CD14-positive monocyte (primary cell): ENCODE measurements around the gene CTAGE1. TPM values are rescaled to one million over a fixed set of nuclear protein-coding genes. Genes with fewer than 3 reads are reported as not detected.

Experiments
- DNase-seq, 3 donors: peaks; one replicate each; pipeline ENCODE4 v3.0.0-alpha.2; 2011 to 2022
- H2AFZ ChIP-seq: 2 replicates; pipeline ENCODE4 v1.6.0; 2012; ENCODE audit warnings: mild to moderate bottlenecking, low read depth, low read length, inconsistent platforms; ENCODE audit not compliant: insufficient read depth, poor library complexity, severe bottlenecking
- H3K27ac ChIP-seq, 2 donors: 1 replicate in 1 of 2; 2 replicates in 1 of 2; pipeline ENCODE4 v1.5.1; 2012 to 2013; ENCODE audit warnings: low read length in 2 of 2, control low read depth in 1 of 2, inconsistent platforms in 1 of 2, low read depth in 1 of 2, mild to moderate bottlenecking in 1 of 2
- H3K27me3 ChIP-seq, 2 donors: one replicate each; pipeline versions ENCODE4 v1.6.0 to v1.6.1; 2011 to 2013; ENCODE audit warnings: low read length in 2 of 2; ENCODE audit not compliant: control insufficient read depth in 2 of 2, insufficient read depth in 2 of 2
- H3K36me3 ChIP-seq, 2 donors: replicated peaks in 1 of 2; 1 replicate in 1 of 2; 2 replicates in 1 of 2; pipeline versions ENCODE4 v1.5.1 to v1.6.1; 2012 to 2013; ENCODE audit warnings: low read length in 2 of 2, control low read depth in 1 of 2, inconsistent platforms in 1 of 2, mild to moderate bottlenecking in 1 of 2; ENCODE audit not compliant: insufficient read depth in 2 of 2, control insufficient read depth in 1 of 2
- H3K4me1 ChIP-seq, 2 donors: 1 replicate in 1 of 2; 2 replicates in 1 of 2; pipeline versions ENCODE4 v1.5.1 to v1.6.1; 2012 to 2013; ENCODE audit warnings: low read length in 2 of 2, control low read depth in 1 of 2, inconsistent platforms in 1 of 2, mild to moderate bottlenecking in 1 of 2, moderate library complexity in 1 of 2; ENCODE audit not compliant: insufficient read depth in 2 of 2, control insufficient read depth in 1 of 2
- H3K4me2 ChIP-seq: replicated peaks from 2 replicates; pipeline ENCODE3; 2012; ENCODE audit warnings: low read length, moderate library complexity, mild to moderate bottlenecking; ENCODE audit not compliant: poor library complexity, severe bottlenecking; ENCODE audit errors: extremely low read depth
- H3K4me3 ChIP-seq, 3 experiments: fragments of 200-600 bp in 1 of 3; sonication (generic) in 1 of 3; replicated peaks in 1 of 3; 1 replicate in 2 of 3; 2 replicates in 1 of 3; pipeline ENCODE4 v1.5.1; 2011 to 2013; ENCODE audit warnings: low read length in 3 of 3, mild to moderate bottlenecking in 3 of 3, control low read depth in 2 of 3, low read depth in 2 of 3, inconsistent platforms in 1 of 3, moderate library complexity in 1 of 3
- H3K79me2 ChIP-seq: 2 replicates; pipeline ENCODE4 v1.6.0; 2012; ENCODE audit warnings: mild to moderate bottlenecking, control low read depth, inconsistent platforms, low read length, moderate library complexity; ENCODE audit not compliant: insufficient read depth
- H3K9ac ChIP-seq: 2 replicates; pipeline ENCODE4 v1.6.0; 2017; ENCODE audit warnings: low read length, mild to moderate bottlenecking; ENCODE audit not compliant: insufficient read depth, poor library complexity, severe bottlenecking
- H3K9me3 ChIP-seq, 2 donors: replicated peaks in 1 of 2; 1 replicate in 1 of 2; 2 replicates in 1 of 2; pipeline versions ENCODE4 v1.5.1 to v1.6.1; 2012 to 2013; ENCODE audit warnings: low read length in 2 of 2, control low read depth in 1 of 2; ENCODE audit not compliant: control insufficient read depth in 1 of 2, insufficient read depth in 1 of 2
- H4K20me1 ChIP-seq: 2 replicates; pipeline ENCODE4 v1.6.0; 2012; ENCODE audit warnings: mild to moderate bottlenecking, low read length, control low read depth, moderate library complexity; ENCODE audit not compliant: insufficient read depth
- H3K27ac Mint-ChIP-seq, 7 donors: one replicate each; pipeline ENCODE4 v1.8.0; 2020; ENCODE audit warnings: mild to moderate bottlenecking in 7 of 7, mixed read lengths in 7 of 7, moderate library complexity in 6 of 7, inconsistent platforms in 2 of 7
- H3K27me3 Mint-ChIP-seq, 3 donors: one replicate each; pipeline ENCODE4 v1.8.0; 2021 to 2022; ENCODE audit warnings: low read depth in 3 of 3, mild to moderate bottlenecking in 3 of 3, mixed read lengths in 3 of 3, moderate library complexity in 3 of 3, inconsistent platforms in 1 of 3
- H3K36me3 Mint-ChIP-seq, 2 donors: one replicate each; pipeline ENCODE4 v1.8.0; 2020; ENCODE audit warnings: mixed read lengths in 2 of 2, inconsistent platforms in 1 of 2, mild to moderate bottlenecking in 1 of 2
- H3K4me1 Mint-ChIP-seq: one replicate; pipeline ENCODE4 v1.8.0; 2020; ENCODE audit warnings: mild to moderate bottlenecking, mixed read lengths
- H3K4me3 Mint-ChIP-seq, 2 donors: one replicate each; pipeline ENCODE4 v1.8.0; 2020; ENCODE audit warnings: mild to moderate bottlenecking in 2 of 2, mixed read lengths in 2 of 2, moderate library complexity in 1 of 2
- H3K9me3 Mint-ChIP-seq, 7 donors: one replicate each; pipeline ENCODE4 v1.8.0; 2020 to 2022; ENCODE audit warnings: mixed read lengths in 7 of 7, mild to moderate bottlenecking in 6 of 7, moderate library complexity in 6 of 7, inconsistent platforms in 2 of 7
- WGBS: methylation state at CpG from one replicate; pipeline ENCODE4 v1.1.5; 2013; ENCODE audit warnings: missing lambda C conversion rate; ENCODE audit not compliant: insufficient coverage; 5-methylcytosine and 5-hydroxymethylcytosine counted together
- intact Hi-C, 2 donors: fragments of 100-400 bp; cut with micrococcal nuclease; formaldehyde crosslinking; loops; one replicate each; pipeline versions ENCODE4 v1.15.0 to v1.15.1; 2023
- polyA minus RNA-seq: library from RNA; depleted of rRNA, polyadenylated mRNA; stranded (reverse); fragments of >200 nt; gene quantifications from 2 replicates; pipeline ENCODE4 v1.2.3, GENCODE V29; 2012
- polyA plus RNA-seq, 3 donors: library from polyadenylated mRNA; depleted of rRNA in 1 of 3; unstranded in 2 of 3; stranded (reverse) in 1 of 3; fragments of 300-500 nt in 2 of 3; fragments of >200 nt in 1 of 3; fragmentation: Illumina TruSeq in 2 of 3; gene quantifications; 1 replicate in 2 of 3; 2 replicates in 1 of 3; pipeline ENCODE4 v1.2.3, GENCODE V29; 2012 to 2021
- total RNA-seq, 12 experiments: library from RNA in 1 of 12; stranded (reverse) in 1 of 12; fragments of 120-200 nt in 1 of 12; gene quantifications; one replicate each; pipeline ENCODE4 v1.2.4 and lab custom pipeline; 2013 to 2026; ENCODE audit warnings: mixed read lengths in 6 of 12, inconsistent platforms in 1 of 12
- TF ChIP-seq, protein P1 (sequence below): fragments of 200-600 bp; IDR thresholded peaks from one replicate; pipeline ENCODE4 v1.8.0; 2022; ENCODE audit warnings: antibody characterized with exemption, mild to moderate bottlenecking

CTAGE1 gene
- 0.02 TPM for total RNA-seq (2013)
- polyA plus RNA-seq (not detected), polyA minus RNA-seq (not detected in 2 replicates), total RNA-seq (lab: John Stamatoyannopoulos, UW) (0 to 1.4 (median 0.17) reads per million in 11 experiments)

- Histone ChIP-seq H3K9ac (no peak within 1 kb of the TSS), H3K4me1 (no peaks in the 10 kb centered on the region), H3K36me3 (no peaks in the 10 kb centered on the region), H4K20me1 (no peaks in the 10 kb centered on the region), H3K4me3 (no peak within 1 kb of the TSS), H3K9me3 (peaks cover 0 to 14% of the 10 kb centered on the region in 2 donors), H3K4me2 (no peak within 1 kb of the TSS), H3K27ac (no peak within 1 kb of the TSS), H3K79me2 (no peaks in the 10 kb centered on the region), H2AFZ (no peak within 1 kb of the TSS), H3K27me3 (no peaks in the 10 kb centered on the region)
- Mint-ChIP-seq H3K4me3 (no peak within 1 kb of the TSS), H3K27ac (peak within 1 kb of the TSS in 1 of 7 donors; percentile 77), H3K9me3 (peaks cover 0 to 15% (median 12%) of the 10 kb centered on the region in 7 donors), H3K36me3 (no peaks in the 10 kb centered on the region), H3K27me3 (peaks cover 0 to 5% (median 1%) of the 10 kb centered on the region in 3 donors), H3K4me1 (no peaks in the 10 kb centered on the region)
- TF ChIP-seq, protein P1, sequence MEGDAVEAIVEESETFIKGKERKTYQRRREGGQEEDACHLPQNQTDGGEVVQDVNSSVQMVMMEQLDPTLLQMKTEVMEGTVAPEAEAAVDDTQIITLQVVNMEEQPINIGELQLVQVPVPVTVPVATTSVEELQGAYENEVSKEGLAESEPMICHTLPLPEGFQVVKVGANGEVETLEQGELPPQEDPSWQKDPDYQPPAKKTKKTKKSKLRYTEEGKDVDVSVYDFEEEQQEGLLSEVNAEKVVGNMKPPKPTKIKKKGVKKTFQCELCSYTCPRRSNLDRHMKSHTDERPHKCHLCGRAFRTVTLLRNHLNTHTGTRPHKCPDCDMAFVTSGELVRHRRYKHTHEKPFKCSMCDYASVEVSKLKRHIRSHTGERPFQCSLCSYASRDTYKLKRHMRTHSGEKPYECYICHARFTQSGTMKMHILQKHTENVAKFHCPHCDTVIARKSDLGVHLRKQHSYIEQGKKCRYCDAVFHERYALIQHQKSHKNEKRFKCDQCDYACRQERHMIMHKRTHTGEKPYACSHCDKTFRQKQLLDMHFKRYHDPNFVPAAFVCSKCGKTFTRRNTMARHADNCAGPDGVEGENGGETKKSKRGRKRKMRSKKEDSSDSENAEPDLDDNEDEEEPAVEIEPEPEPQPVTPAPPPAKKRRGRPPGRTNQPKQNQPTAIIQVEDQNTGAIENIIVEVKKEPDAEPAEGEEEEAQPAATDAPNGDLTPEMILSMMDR, result no peak
- 91% methylated on average over 24 of the region's 24 CpGs for WGBS
- intact Hi-C loops, result no loop called here
- no peak for DNase-seq
Observed at GRCh38 chr18:22417496-22418188, at the start of gene CTAGE1. CTAGE1 (minus strand) TSS chr18:22417915; CDS start chr18:22417811, 104 bp downstream.

- no peak overlapping the region for H3K9ac ChIP-seq
- no CpG with 5 or more reads among the region's 3 CpGs for WGBS
- no peak overlapping the region for H3K27ac ChIP-seq
- Mint-ChIP-seq H3K36me3 (no peaks in the 10 kb centered on the region), H3K27ac (no peak overlapping the region), H3K9me3 (peaks cover 0 to 11% (median 1%) of the 10 kb centered on the region in 7 donors), H3K4me3 (no peak overlapping the region), H3K4me1 (no peaks in the 10 kb centered on the region), H3K27me3 (no peaks in the 10 kb centered on the region)
- H3K36me3 ChIP-seq, result no peaks in the 10 kb centered on the region
- H3K4me2 ChIP-seq, result no peak overlapping the region
- H3K79me2 ChIP-seq, result no peaks in the 10 kb centered on the region
- no peaks in the 10 kb centered on the region for H3K9me3 ChIP-seq
- H3K27me3 ChIP-seq, result no peaks in the 10 kb centered on the region
- H3K4me3 ChIP-seq, result no peak overlapping the region
- H4K20me1 ChIP-seq, result no peaks in the 10 kb centered on the region
- H3K4me1 ChIP-seq, result no peaks in the 10 kb centered on the region
- intact Hi-C loops, result no loop called here
- no peak overlapping the region for H2AFZ ChIP-seq
- DNase-seq, result no peak
- TF ChIP-seq, protein P1, result no peak
Observed at GRCh38 chr18:22466608-22467395, 49.1 kb upstream of the CTAGE1 start.
